GM19452 (cell line): ENCODE data around the gene UBA52.
A peak's percentile ranks its signal among the peaks of the same experiment; 100 is the strongest.
"Not testable (repeated sequence)": the region's sequence is repeated elsewhere in the genome, so short reads cannot be mapped to it uniquely, and the experiment has no call there.

Experiments
- ATAC-seq: cut with Tn5 transposase; IDR thresholded peaks from one replicate; pipeline ENCODE4 v1.9.1; 2021; ENCODE audit not compliant: unreplicated experiment

UBA52 gene

DNA sequence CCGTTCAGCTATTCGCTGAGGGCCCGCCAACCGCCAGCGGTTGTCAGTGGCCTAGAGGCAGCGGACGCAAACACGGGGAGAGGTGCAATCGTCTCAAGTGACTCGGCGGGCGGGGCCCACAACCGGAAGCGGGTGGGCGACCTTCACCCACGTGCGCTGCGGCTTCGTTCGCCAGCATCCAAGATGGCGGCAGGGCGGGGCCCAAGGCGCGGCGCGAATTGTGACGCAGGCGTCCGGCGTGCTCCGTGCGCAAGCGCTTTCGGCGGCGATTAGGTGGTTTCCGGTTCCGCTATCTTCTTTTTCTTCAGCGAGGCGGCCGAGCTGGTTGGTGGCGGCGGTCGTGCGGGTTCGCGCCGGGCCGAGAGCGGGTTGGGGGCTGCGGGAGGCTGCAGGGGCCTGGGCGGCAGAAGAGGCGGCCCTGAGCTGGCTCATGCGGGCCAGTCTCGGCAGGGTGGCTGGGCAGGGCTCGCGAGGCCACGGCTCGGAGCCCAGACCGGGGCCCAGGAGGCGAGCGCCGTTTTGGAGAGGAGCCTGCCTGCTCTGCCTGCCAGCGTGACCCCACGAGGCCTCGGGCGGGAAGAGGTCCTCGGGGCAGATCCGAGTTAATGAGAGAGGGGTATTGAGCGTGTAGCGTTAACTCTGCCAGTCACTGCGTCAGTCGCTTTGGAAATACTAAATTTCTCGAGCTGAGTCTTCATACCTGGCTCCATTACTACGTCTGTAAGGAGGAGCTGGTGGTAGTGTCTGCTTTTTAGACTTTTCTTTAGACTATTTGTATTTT lies at the start of gene UBA52:
UBA52 (plus strand) TSS at position 294 of the 781 bp plus-strand sequence. CDS start 1,444 bp downstream, outside the sequence.
- ATAC-seq = peak; percentile 92

DNA sequence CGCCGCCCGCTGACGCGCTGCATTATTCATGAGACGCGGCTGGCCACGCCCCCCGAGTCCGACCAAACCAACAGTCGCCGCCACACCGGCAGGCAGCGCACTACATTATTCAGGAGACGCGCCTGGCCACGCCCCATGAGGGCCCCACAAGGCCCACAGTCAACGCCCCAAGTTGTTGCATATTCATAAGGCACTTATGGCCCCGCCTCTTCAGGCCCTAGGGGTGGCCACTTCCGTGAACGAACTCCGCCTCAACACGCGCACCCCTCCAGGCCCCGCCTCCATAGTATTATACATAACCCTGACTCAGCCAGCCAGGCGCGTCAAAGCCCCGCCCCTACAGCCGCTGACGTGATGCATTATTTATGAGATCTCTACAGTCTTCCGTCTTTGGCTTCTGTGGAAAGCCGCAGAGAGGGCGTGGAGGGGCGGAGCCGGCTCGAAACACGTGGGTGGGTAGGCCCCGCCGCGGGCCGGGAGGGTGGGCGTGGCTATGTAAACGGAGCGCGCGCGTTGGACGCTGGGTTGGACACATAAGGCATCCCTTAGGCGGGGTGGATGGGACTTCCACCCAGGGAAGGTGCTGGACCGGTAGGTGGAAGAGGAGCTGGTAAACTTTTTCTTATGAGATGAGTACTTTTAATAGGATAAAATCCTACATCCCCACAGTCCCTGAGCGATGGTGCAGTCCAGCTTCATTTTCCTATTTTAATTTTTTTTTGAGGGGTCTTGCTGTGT lies 49.4 kb upstream of the UBA52 start:
- peak; percentile 84 for ATAC-seq

GRCh38 chr19:18522862-18523440 lies 48.7 kb upstream of the UBA52 start:
- ATAC-seq = not testable (repeated sequence)

DNA sequence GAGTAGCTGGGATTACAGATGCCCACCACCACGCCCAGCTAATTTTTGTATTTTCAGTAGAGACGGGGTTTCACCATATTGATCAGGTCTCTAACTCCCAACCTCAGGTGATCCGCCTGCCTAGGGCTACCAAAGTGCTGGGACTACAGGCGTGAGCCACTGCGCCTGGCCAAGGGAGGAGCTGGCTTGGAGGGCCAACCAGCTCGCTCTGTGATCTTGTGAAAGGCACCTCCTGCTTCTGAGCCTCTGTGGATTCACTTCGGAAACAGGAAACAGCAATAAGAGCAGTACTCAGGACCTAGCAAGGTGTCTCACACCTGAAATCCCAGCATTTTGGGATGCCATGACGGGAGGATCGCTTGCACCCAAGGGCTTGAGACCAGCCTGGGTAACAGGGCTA lies 47.8 kb upstream of the UBA52 start:
- no peak for ATAC-seq

- no peak for ATAC-seq
Observed at GRCh38 chr19:18526316-18526715, 45.3 kb upstream of the UBA52 start.

- no peak for ATAC-seq
Observed at GRCh38 chr19:18529782-18530181, 41.9 kb upstream of the UBA52 start.

- ATAC-seq = no peak
Observed at GRCh38 chr19:18531485-18531884, 40.2 kb upstream of the UBA52 start.

- ATAC-seq = no peak
Observed at GRCh38 chr19:18532168-18532890, 39.3 kb upstream of the UBA52 start.

GRCh38 chr19:18533058-18533457 lies 38.6 kb upstream of the UBA52 start:
- no peak for ATAC-seq

DNA sequence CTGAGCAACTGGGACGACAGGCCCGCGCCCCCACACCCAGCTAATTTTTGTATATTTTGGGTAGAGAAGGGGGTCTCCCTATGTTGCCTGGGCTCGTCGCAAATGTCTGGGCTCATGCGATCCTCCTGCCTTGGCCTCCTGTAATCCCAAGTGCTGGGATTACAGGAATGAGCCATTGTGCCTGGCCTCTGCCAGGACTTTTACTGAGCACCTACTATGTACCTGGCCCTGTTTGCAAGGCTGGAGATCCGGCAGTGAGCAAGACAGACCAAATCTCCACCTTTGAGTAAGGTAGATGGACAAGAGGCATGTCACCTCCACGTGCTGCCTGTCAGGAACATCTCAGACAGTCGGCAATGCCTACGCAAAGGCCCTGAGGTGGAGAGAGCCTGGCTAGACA lies 35.2 kb upstream of the UBA52 start:
- ATAC-seq = no peak

DNA sequence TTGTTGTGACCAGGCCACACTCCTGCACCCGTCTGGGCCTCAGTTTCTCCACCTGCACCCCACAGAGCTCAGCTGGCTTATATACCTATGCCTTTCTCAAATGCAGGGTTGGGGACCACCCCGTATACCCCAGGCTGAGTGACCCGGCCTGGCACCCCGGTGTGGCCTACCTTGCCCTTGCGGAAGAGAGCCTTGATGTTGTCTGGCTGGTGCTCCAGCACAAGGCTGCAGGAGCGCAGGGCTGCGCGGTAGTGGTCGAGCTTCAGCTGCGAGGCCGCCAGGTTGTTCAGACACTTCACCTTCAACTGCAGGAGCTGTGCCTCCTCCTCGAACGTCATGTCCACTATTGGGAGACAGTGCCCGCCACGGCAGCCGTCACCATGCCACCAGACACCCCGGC lies 34.2 kb upstream of the UBA52 start:
- no peak for ATAC-seq

DNA sequence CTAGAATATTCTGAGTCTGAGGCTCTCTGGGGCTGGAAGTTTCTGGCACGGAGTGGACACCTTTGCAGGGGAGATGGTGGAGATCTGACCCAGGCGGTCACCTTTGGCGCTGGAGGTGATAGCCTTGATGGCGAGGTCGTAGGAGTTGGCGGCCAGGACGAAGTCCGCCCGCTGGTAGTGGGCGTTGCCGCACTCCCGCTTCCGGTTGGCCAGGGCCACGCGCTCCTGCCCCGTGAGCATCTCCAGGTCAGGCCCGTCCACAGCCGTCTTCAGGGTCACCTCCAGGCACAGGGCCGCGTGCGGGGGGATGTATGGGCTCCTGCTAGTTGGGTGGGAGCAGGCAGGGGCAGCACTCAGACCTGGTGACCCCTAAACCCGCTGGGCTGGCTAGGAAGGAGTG lies 33.5 kb upstream of the UBA52 start:
- no peak for ATAC-seq

DNA sequence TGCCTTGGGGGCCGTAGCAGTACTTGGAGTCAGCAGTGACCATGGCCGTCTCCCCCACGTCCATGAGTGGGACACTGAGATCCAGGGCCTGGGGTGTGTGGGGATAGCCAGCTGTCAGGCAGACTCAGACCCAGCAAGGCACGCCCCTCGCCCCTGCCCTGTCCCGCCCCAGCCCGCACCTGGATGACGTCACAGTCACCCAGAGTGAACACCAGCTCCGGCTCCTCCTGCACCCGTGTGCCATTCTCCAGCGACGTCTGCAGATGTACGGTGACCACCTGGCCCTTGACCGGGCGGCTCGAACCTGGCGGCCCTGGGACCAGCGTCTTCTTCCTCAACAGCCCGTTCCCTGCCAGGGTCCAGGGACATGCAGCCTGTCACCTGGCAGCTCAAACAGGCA lies 32.3 kb upstream of the UBA52 start:
- no peak for ATAC-seq

DNA sequence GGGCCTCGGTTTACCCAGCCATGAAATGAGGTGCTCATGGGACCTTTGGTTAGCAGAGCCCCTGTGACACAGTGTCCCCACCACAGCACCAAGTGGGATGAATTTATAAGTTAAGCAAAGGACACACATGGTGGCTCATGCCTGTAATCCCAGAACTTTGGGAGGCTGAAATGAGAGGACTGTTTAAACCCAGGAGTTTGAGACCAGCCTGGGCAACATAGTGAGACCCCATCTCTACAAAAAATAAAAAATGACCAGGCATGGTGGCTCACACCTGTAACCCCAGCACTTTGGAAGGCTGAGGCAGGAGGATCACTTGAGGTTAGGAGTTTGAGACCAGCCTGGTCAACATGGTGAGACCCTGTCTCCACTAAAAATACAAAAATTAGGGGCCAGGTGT lies 31.5 kb upstream of the UBA52 start:
- ATAC-seq = not testable (repeated sequence)

DNA sequence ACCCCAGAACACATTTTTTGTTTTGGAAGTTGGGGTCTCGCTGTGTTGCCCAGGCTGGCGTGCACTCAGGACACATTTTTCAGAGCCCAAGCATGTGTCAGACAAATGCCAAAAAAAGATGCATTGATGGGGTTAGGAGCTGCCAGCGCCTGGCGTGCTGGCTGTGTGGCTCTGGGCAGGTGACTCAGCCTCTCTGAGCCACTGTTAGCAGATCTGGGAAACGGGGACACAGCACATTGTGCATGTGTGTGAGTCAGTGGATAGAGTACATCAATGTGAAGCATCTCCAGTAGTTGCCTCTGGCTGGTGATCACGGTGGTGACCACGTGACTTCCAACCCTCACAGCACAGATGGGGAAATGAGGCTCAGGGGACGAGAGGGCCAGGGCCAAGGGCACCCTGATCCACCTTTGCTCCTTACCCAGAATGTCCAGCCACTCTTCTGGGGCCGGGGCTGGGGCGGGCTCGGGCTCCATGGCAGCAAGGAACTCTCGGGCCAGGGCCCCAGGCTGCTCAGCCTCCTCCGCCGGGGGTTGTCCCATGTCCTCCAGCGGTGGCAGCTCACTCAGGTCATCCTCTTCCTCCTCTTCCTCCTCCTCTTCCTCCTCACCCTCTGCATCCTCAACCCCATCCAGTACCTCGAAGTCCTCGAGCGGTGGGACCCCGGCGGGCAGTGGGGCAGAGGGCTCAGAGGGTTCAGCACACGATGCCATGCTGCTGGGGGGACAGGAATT lies 30.2 kb upstream of the UBA52 start:
- no peak for ATAC-seq

- no peak for ATAC-seq
Observed at GRCh38 chr19:18541992-18542940, 29.4 kb upstream of the UBA52 start.

DNA sequence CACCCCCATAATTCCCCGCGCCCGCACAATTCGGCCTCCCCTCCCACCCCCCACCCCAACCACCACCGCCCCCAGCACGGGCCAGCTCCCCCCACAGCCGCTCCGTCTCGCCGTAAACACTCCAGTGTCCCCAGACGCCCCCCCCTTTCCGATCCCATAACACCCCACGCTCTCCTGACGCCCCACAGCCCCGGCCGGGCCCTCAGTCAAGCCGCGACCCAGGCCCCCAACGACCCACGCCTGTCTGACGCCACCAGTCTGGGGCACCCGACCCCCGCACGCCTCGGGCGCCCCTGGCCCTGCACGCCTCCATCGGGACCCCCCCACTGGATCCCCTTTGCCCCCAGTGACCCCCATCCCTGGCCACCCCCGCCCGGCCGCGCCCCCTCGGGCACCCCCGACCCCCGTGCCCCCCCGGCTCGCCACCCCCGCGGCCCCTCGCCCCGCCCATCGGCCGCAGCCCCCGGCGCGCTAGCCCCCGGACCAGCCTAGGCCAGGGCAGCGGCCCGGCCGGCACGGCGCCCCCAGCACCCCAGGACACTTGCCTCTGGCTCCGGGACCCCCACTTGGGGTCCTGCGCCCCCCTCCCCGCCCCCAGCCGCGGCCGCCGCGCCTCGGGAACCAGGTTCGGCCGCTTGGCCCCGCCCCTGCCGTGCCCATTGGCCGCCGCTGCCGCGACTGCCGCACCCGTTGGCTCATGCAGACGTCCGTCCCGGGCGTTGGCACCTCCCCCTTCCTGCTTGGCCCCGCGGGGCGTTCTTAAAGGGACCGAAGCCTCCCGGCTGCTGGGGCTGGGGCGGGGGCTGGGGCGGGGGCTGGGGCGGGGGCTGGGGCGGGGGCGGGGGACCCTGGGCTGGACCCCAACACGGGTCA lies 28.5 kb upstream of the UBA52 start, which contains the start of gene FKBP8:
FKBP8 (minus strand) TSS at position 633 of the 873 bp plus-strand sequence. CDS start 1,603 bp downstream, outside the sequence.
- peak; percentile 97 for ATAC-seq

DNA sequence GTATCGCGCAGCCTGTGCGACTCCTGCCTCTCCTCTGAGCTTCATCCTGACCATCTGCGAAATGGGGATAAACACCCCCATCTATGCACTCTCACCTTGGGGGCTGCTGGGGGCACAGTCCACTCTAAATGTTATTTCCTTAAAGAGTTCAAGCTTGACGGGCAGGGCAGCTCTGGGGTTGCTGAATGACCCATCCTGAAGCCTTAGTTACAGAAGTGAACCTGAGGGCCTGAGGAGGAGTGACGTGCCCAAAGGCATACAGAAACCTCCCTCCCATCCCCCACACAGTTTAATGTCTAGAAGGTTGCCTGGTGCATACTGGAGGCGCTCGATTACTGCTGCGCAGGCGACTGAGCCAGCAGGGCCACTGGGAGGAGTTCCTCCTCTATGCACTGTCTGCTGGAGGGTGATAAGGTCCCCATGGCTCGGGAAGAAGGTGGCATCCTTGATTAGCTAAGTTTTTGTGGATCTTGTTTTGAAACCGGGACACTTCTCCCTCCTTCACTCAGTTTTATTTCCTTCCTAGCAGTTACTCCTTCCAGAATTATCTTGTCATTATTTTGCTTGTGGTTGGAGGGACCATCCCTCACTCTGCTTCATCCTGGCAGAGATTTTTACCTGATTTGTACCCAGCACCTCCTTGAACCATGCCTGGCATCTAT lies 27.7 kb upstream of the UBA52 start:
- peak; percentile 47 for ATAC-seq
